K562 (cell line): ENCODE data around the gene ZMIZ1. TPM values are rescaled to one million over a fixed set of nuclear protein-coding genes. Genes with fewer than 3 reads are reported as not detected.

Experiments used
- ARID1B ChIP-seq: fragments of 450-650 bp; IDR thresholded peaks from 2 replicates; pipeline ENCODE4 v1.6.1; 2016; ENCODE audit warnings: antibody characterized with exemption, mild to moderate bottlenecking, inconsistent platforms
- ARID3B ChIP-seq: fragments of 250-450 bp; sonication (Bioruptor Pico); IDR thresholded peaks from 2 replicates; pipeline ENCODE4 v1.4.0; 2020; ENCODE audit warnings: borderline replicate concordance
- ATF1 ChIP-seq, 2 experiments: fragments of 450-650 bp in 1 of 2; IDR thresholded peaks; 2 replicates each; pipeline ENCODE4 v1.6.1; 2016; ENCODE audit warnings: missing compliant biosample characterization in 1 of 2, missing genetic modification characterization in 1 of 2
- CREB1 ChIP-seq, 2 experiments: sonication (generic) in 1 of 2; formaldehyde crosslinking in 1 of 2; IDR thresholded peaks; 2 replicates each; pipeline versions ENCODE4 v1.6.1 to v1.8.0; 2012 to 2022; ENCODE audit warnings: inconsistent platforms in 1 of 2, mild to moderate bottlenecking in 1 of 2, missing genetic modification reagents in 1 of 2, moderate library complexity in 1 of 2
- CREB3L1 ChIP-seq: fragments of 450-650 bp; IDR thresholded peaks from 2 replicates; pipeline ENCODE4 v1.6.1; 2014; ENCODE audit warnings: low read depth, mild to moderate bottlenecking, moderate library complexity, borderline replicate concordance
- EP300 ChIP-seq: IDR thresholded peaks from 2 replicates; pipeline ENCODE4 v1.6.1; 2012; ENCODE audit warnings: low read length, improper control_type of control experiment
- ESRRA ChIP-seq: fragments of 450-650 bp; IDR thresholded peaks from 2 replicates; pipeline ENCODE4 v1.6.1; 2014; ENCODE audit warnings: low read depth, mild to moderate bottlenecking, moderate library complexity, borderline replicate concordance
- IRF2 ChIP-seq: sonication (generic); formaldehyde crosslinking; IDR thresholded peaks from 2 replicates; pipeline ENCODE4 v1.8.1; 2022; ENCODE audit warnings: mild to moderate bottlenecking, missing genetic modification reagents
- LEF1 ChIP-seq: fragments of 450-650 bp; IDR thresholded peaks from 2 replicates; pipeline ENCODE4 v1.6.1; 2016; ENCODE audit warnings: mild to moderate bottlenecking
- NR2C2 ChIP-seq, 2 experiments: fragments of 200-800 bp in 1 of 2; sonication (Bioruptor generic) in 1 of 2; sonication (generic) in 1 of 2; formaldehyde crosslinking in 1 of 2; IDR thresholded peaks; 2 replicates each; pipeline versions ENCODE4 v1.6.1 to v1.8.0; 2016 to 2022; ENCODE audit warnings: mild to moderate bottlenecking in 1 of 2, missing compliant biosample characterization in 1 of 2, missing genetic modification characterization in 1 of 2, missing genetic modification reagents in 1 of 2
- PTTG1 ChIP-seq: fragments of 450-650 bp; IDR thresholded peaks from 2 replicates; pipeline ENCODE4 v1.6.1; 2016; ENCODE audit warnings: low read depth, mild to moderate bottlenecking, missing genetic modification characterization, missing compliant biosample characterization
- SAFB2 ChIP-seq: fragments of 200-400 bp; formaldehyde crosslinking; IDR thresholded peaks from 2 replicates; pipeline ENCODE4 v1.6.1; 2018; ENCODE audit warnings: borderline replicate concordance, low read length, low read depth, moderate library complexity; ENCODE audit not compliant: severe bottlenecking
- SREBF2 ChIP-seq: sonication (generic); formaldehyde crosslinking; IDR thresholded peaks from 2 replicates; pipeline ENCODE4 v1.4.0; 2020; ENCODE audit warnings: mild to moderate bottlenecking, missing genetic modification reagents
- ZBTB9 ChIP-seq: fragments of 450-650 bp; formaldehyde crosslinking; IDR thresholded peaks from 2 replicates; pipeline ENCODE4 v1.4.0; 2020; ENCODE audit warnings: mild to moderate bottlenecking, moderate library complexity
- ZHX1 ChIP-seq: fragments of 150-350 bp; conservative IDR thresholded peaks from 2 replicates; pipeline ENCODE4 v1.6.1; 2014; ENCODE audit warnings: low read length
- ZNF589 ChIP-seq: fragments of 200-800 bp; sonication (Bioruptor generic); IDR thresholded peaks from 2 replicates; pipeline ENCODE4 v1.6.1; 2016; ENCODE audit warnings: low read depth, missing genetic modification characterization, missing compliant biosample characterization
- polyA plus RNA-seq, 8 experiments: library from polyadenylated mRNA; depleted of rRNA in 4 of 8; stranded (reverse) in 5 of 8; unstranded in 3 of 8; fragments of >200 nt; fragmentation: Nextera tagmentation in 2 of 8; fragmentation: Illumina TruSeq in 1 of 8; extraction: Ambion mirVana in 2 of 8; extraction: Trizol in 1 of 8; gene quantifications; 2 replicates each; pipeline versions ENCODE4 v1.2.1 to v1.2.3, GENCODE V29; 2011 to 2014; ENCODE audit warnings: inconsistent platforms in 1 of 8, missing spikeins in 1 of 8
- total RNA-seq, 7 experiments: library from RNA; depleted of rRNA in 6 of 7; stranded (reverse); fragments of >200 nt in 6 of 7; fragmentation: Illumina TruSeq in 2 of 7; extraction: Trizol in 2 of 7; gene quantifications; 2 replicates each; pipeline versions ENCODE4 v1.2.1 to v1.2.3, GENCODE V29; 2011 to 2021; ENCODE audit warnings: low replicate concordance in 1 of 7

The ZMIZ1 gene
- total and polyA plus RNA-seq, 9 of the 15 experiments (the other 6 are each of a cell fraction or from before 2014, with no cell fraction given): 1.0 to 37.3 (median 4.3) TPM

- TF ChIP-seq ZHX1 (no peak), PTTG1 (tag) (no peak), LEF1 (0 out of 2 replicates have a peak, but pooled peaks have one; percentile 54), NR2C2 (CRISPR knock-in tag; IDR thresholded peaks at IDR 0.05) (no peak), NR2C2 (tag; IDR thresholded peaks at IDR 0.05) (peak; percentile 66; the same call in 1 of the 2 replicates), ARID1B (0 out of 2 replicates have a peak, but pooled peaks have one; percentile 42), SAFB2 (no peak), ATF1 (CRISPR knock-in tag; IDR thresholded peaks at IDR 0.05) (no peak), ATF1 (tag; IDR thresholded peaks at IDR 0.05) (0 out of 2 replicates have a peak, but pooled peaks have one; percentile 10), EP300 (peak; percentile 57), ESRRA (peak; percentile 19; the same call in 1 of the 2 replicates), CREB1 (IDR thresholded peaks at IDR 0.05) (no peak), CREB1 (CRISPR knock-in tag; IDR thresholded peaks at IDR 0.05) (peak; percentile 34; the same call in 1 of the 2 replicates), ARID3B (CRISPR knock-in tag) (no peak), ZNF589 (CRISPR knock-in tag) (0 out of 2 replicates have a peak, but pooled peaks have one; percentile 46), CREB3L1 (0 out of 2 replicates have a peak, but pooled peaks have one; percentile 38), SREBF2 (CRISPR knock-in tag) (no peak), IRF2 (CRISPR knock-in tag) (no peak), ZBTB9 (CRISPR knock-in tag) (peak; percentile 63; the same call in 1 of the 2 replicates)
Observed at GRCh38 chr10:79270466-79271246, 201.9 kb downstream of the ZMIZ1 start (continued).
